HG02610 (cell line): ENCODE results near the gene TCP10L.
"Not testable (repeated sequence)": the region's sequence is repeated elsewhere in the genome, so short reads cannot be mapped to it uniquely, and the experiment has no call there.

Experiments
- ATAC-seq: cut with Tn5 transposase; IDR thresholded peaks from one replicate; pipeline ENCODE4 v1.9.1; 2021; ENCODE audit warnings: mild to moderate bottlenecking, moderate library complexity; ENCODE audit not compliant: unreplicated experiment

Gene TCP10L

GRCh38 chr21:32587651-32588050, 2.3 kb upstream of the TCP10L start:
- ATAC-seq, result no peak

GRCh38 chr21:32587120-32587519, 1.8 kb upstream of the TCP10L start:
- no peak for ATAC-seq

GRCh38 chr21:32585970-32586369, 647 bp upstream of the TCP10L start:
- ATAC-seq, result no peak

GRCh38 chr21:32584472-32584871, 851 bp downstream of the TCP10L start:
- ATAC-seq, result no peak

- ATAC-seq, result no peak
Measured at GRCh38 chr21:32581732-32582131, 3.6 kb downstream of the TCP10L start.

- ATAC-seq, result no peak
Measured at GRCh38 chr21:32580949-32581348, 4.4 kb downstream of the TCP10L start.

GRCh38 chr21:32578107-32578691, 7.1 kb downstream of the TCP10L start:
- no peak for ATAC-seq

GRCh38 chr21:32576011-32576410, 9.3 kb downstream of the TCP10L start:
- no peak for ATAC-seq

- ATAC-seq, result no peak
Measured at GRCh38 chr21:32574946-32575925, 10.1 kb downstream of the TCP10L start.

GRCh38 chr21:32572574-32573420, 12.5 kb downstream of the TCP10L start:
- ATAC-seq, result no peak

- ATAC-seq, result peak; percentile 37
Measured at GRCh38 chr21:32570456-32570855, 14.9 kb downstream of the TCP10L start.

GRCh38 chr21:32569261-32570230, 15.8 kb downstream of the TCP10L start:
- peak; percentile 67 for ATAC-seq

GRCh38 chr21:32567626-32568025, 17.7 kb downstream of the TCP10L start:
- no peak for ATAC-seq

GRCh38 chr21:32566741-32567389, 18.5 kb downstream of the TCP10L start:
- ATAC-seq, result no peak

GRCh38 chr21:32565856-32566465, 19.4 kb downstream of the TCP10L start:
- no peak for ATAC-seq

- no peak for ATAC-seq
Measured at GRCh38 chr21:32562915-32563314, 22.4 kb downstream of the TCP10L start.

GRCh38 chr21:32562426-32562825, 22.9 kb downstream of the TCP10L start:
- no peak for ATAC-seq

- not testable (repeated sequence) for ATAC-seq
Measured at GRCh38 chr21:32561476-32561875, 23.8 kb downstream of the TCP10L start.

- no peak for ATAC-seq
Measured at GRCh38 chr21:32560896-32561295, 24.4 kb downstream of the TCP10L start.
